ENCODE results near the gene RHEX.

Gene RHEX

GRCh38 chr1:206068314-206068713 is 15.3 kb downstream of the RHEX start:
- no peak for DNase-seq (ENCODE audit: low read depth in 2 of 2)
- H3K4me3 ChIP-seq (replicated peaks in 1 of 2; ENCODE audit: low read depth in 2 of 2, low read length in 2 of 2) = no peak overlapping the region
- no peak for TF ChIP-seq CTCF (IDR thresholded peaks at IDR 0.05; ENCODE audit: low read depth, low read length)

GRCh38 chr1:206070627-206071304 is 17.8 kb downstream of the RHEX start:
- no peak for DNase-seq (ENCODE audit: low read depth in 2 of 2)
- TF ChIP-seq CTCF (IDR thresholded peaks at IDR 0.05; ENCODE audit: low read depth, low read length) = no peak
- no peak overlapping the region for H3K4me3 ChIP-seq (replicated peaks in 1 of 2; ENCODE audit: low read depth in 2 of 2, low read length in 2 of 2)

- no peak for DNase-seq (ENCODE audit: low read depth in 2 of 2)
- no peak for TF ChIP-seq CTCF (IDR thresholded peaks at IDR 0.05; ENCODE audit: low read depth, low read length)
- H3K4me3 ChIP-seq (replicated peaks in 1 of 2; ENCODE audit: low read depth in 2 of 2, low read length in 2 of 2) = no peak overlapping the region
These were observed 21.9 kb downstream of the RHEX start for GRCh38 chr1:206074839-206075238.

GRCh38 chr1:206075786-206076755 is 23.1 kb downstream of the RHEX start:
- no peak for TF ChIP-seq CTCF (IDR thresholded peaks at IDR 0.05; ENCODE audit: low read depth, low read length)
- DNase-seq (ENCODE audit: low read depth in 2 of 2) = peak; percentile 10 to 26
- no peak overlapping the region for H3K4me3 ChIP-seq (replicated peaks in 1 of 2; ENCODE audit: low read depth in 2 of 2, low read length in 2 of 2)

- no peak for TF ChIP-seq CTCF (IDR thresholded peaks at IDR 0.05; ENCODE audit: low read depth, low read length)
- no peak for DNase-seq (ENCODE audit: low read depth in 2 of 2)
- no peak overlapping the region for H3K4me3 ChIP-seq (replicated peaks in 1 of 2; ENCODE audit: low read depth in 2 of 2, low read length in 2 of 2)
These were observed 26.2 kb downstream of the RHEX start for GRCh38 chr1:206079135-206079534.

GRCh38 chr1:206080026-206080820 is 27.2 kb downstream of the RHEX start:
- H3K4me3 ChIP-seq (replicated peaks in 1 of 2; ENCODE audit: low read depth in 2 of 2, low read length in 2 of 2) = no peak overlapping the region
- DNase-seq (ENCODE audit: low read depth in 2 of 2) = no peak

More at GRCh38 chr1:206080026-206080820, 27.2 kb downstream of the RHEX start:
- no peak for TF ChIP-seq CTCF (IDR thresholded peaks at IDR 0.05; ENCODE audit: low read depth, low read length)

Measured in cardiac fibroblast (primary cell).